Measurements from ENCODE around the gene ELP1. TPM values are rescaled to one million over a fixed set of nuclear protein-coding genes. Genes with fewer than 3 reads are reported as not detected.

ELP1 gene
- total RNA-seq, 3 donors from 2014 or later: 14.3 to 18.7 (median 16.7) TPM

DNA sequence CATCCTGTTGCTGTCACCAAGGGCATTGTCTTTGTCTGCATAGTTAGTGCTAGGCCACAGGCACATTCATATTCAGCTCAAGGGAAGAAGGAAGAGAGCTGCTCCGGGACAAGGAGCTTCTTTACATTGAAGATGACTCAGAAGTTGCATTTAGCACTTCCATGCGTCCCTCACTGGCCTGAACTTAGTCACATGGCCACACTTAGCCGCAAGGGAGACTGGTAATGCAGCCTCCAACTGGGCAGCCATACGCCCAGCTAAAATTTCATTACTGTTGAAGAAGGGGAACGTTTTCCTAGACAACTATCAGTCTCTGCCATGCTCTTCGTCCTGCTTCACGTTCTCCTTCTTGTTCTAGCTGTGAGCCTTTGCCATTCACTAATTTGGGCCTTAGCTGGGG, 98.1 kb downstream of the ELP1 start:
- intact Hi-C loops (cut with DNase I, micrococcal nuclease): no loop called here
- DNase-seq (no peak), ATAC-seq (no peak)
- H3K4me1 ChIP-seq (ENCODE audit: low read depth): no peaks in the 10 kb centered on the region
- no peak overlapping the region for H3K4me3 ChIP-seq
- no peaks in the 10 kb centered on the region for H3K36me3 ChIP-seq (ENCODE audit: low read depth)
- no peaks in the 10 kb centered on the region for H3K9me3 ChIP-seq
- TF ChIP-seq, protein P1, sequence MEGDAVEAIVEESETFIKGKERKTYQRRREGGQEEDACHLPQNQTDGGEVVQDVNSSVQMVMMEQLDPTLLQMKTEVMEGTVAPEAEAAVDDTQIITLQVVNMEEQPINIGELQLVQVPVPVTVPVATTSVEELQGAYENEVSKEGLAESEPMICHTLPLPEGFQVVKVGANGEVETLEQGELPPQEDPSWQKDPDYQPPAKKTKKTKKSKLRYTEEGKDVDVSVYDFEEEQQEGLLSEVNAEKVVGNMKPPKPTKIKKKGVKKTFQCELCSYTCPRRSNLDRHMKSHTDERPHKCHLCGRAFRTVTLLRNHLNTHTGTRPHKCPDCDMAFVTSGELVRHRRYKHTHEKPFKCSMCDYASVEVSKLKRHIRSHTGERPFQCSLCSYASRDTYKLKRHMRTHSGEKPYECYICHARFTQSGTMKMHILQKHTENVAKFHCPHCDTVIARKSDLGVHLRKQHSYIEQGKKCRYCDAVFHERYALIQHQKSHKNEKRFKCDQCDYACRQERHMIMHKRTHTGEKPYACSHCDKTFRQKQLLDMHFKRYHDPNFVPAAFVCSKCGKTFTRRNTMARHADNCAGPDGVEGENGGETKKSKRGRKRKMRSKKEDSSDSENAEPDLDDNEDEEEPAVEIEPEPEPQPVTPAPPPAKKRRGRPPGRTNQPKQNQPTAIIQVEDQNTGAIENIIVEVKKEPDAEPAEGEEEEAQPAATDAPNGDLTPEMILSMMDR (IDR thresholded peaks at IDR 0.05): no peak

DNA sequence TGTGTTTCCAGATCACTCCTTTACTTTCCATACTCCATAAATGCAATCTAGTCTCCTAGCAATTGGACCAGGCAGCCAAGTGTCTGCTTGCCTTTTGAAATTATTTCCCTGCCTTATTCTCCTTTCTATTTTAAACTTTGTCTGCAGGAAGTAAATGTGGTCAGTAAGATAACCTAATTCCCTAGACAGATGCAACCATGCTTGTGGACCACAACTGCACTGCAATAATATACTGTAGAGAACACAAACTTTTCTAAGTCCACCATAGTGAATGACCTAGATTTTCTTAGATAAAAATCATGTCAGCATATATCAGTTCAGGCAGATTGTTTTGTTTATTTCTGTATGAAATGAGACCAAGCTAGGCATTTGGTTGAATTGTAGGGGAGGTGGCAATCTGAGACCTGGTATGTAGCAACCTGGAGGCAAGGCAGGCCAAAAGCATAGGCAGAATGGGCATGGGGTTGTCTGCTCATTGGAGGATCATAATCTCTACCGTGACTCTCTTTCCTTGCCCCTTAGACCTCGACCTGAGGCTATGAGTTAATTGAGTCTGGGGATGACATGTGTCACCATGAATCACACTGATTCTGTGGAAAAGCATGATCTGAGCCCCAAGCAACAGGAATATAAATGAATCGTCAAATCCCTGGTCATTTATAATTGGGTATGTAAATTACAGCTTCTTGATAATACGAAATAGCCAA, 98.8 kb downstream of the ELP1 start:
- Histone ChIP-seq H3K4me1 (ENCODE audit: low read depth) (no peaks in the 10 kb centered on the region), H3K4me3 (no peak overlapping the region), H3K9me3 (no peaks in the 10 kb centered on the region), H3K36me3 (ENCODE audit: low read depth) (no peaks in the 10 kb centered on the region)
- ATAC-seq (no peak), DNase-seq (no peak)
- intact Hi-C loops (cut with DNase I, micrococcal nuclease): no loop called here
- TF ChIP-seq, protein P1 (IDR thresholded peaks at IDR 0.05): no peak

DNA sequence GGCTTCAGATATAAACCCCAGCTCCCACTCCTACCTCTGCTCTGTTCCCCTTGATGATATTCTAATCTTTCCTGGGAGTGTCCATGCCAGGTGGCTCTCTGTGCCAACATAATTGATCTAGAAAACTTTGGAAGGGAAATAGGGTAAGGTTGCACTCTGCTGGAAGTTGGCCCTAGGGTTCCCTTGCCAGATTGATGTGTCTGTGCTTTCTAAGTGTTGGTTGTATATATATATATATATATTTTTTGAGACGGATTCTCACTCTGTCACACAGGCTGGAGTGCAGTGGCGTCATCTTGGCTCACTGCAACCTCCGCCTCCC, 101.8 kb downstream of the ELP1 start:
- ATAC-seq (no peak), DNase-seq (no peak)
- TF ChIP-seq, protein P1 (IDR thresholded peaks at IDR 0.05): no peak
- intact Hi-C loops (cut with DNase I, micrococcal nuclease): no loop called here
- Histone ChIP-seq H3K4me3 (no peak overlapping the region), H3K36me3 (ENCODE audit: low read depth) (no peaks in the 10 kb centered on the region), H3K9me3 (no peaks in the 10 kb centered on the region), H3K4me1 (ENCODE audit: low read depth) (no peaks in the 10 kb centered on the region)

DNA sequence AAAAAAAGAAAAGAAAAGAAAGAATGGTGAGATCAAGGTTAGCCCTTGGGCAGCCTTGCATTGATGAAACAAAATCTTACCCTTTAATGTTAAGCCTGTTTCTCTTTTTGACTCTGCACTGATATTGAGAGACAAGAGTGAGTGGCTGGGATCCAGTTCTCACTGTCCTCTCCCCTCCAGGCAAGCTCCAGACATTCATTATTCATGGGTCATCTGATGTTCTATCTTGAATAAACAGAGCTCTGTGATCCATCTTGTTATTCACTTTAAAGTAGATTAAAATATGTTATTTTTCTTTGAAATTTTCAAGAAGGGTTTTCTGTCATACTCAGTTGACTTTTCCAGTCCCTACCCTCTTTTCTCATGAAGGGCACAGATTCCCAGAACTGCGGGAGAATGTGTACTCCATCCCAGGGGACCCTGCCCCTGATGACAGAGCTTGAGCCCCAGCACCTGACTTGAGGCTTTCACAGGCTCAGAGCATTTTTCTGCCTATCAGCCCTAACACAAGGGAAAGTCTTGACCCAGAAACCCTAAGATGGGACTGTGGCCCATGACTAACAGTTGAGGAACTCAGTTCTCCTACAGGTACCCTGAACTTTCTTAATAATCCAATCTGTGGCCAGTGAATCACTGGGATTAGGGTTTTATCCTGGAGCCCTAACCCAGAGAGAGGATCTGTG, 102.3 kb downstream of the ELP1 start:
- Histone ChIP-seq H3K4me1 (ENCODE audit: low read depth) (no peaks in the 10 kb centered on the region), H3K4me3 (no peak overlapping the region), H3K36me3 (ENCODE audit: low read depth) (no peaks in the 10 kb centered on the region), H3K9me3 (no peaks in the 10 kb centered on the region)
- no peak for ATAC-seq
- intact Hi-C loops (cut with DNase I, micrococcal nuclease): no loop called here
- TF ChIP-seq, protein P1 (IDR thresholded peaks at IDR 0.05): no peak
- no peak for DNase-seq

DNA sequence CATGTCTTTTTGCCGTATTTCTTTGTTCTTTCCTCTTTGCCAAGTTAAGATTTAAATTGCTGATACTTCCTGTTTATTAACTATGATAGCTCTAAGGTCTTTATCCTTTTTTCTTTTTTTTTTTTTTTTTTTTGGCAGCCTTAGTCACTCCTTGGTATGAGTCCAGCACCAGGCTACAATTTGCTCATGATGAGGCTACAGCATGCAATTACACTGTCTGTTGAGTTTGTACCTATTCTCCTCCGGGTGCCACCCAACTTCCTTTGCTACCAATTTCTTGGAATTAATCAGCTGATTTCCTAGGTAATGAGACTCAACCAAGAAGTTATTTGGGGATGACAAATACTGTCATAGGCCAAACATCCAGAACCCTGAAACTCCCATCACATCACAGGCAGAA, 103.7 kb downstream of the ELP1 start:
- Histone ChIP-seq H3K36me3 (ENCODE audit: low read depth) (no peaks in the 10 kb centered on the region), H3K4me3 (no peak overlapping the region), H3K4me1 (ENCODE audit: low read depth) (no peaks in the 10 kb centered on the region), H3K9me3 (no peaks in the 10 kb centered on the region)
- no peak for DNase-seq
- TF ChIP-seq, protein P1 (IDR thresholded peaks at IDR 0.05): no peak
- no peak for ATAC-seq
- intact Hi-C loops (cut with DNase I, micrococcal nuclease): no loop called here
